ENCODE measurements around the gene CETN3. TPM values are rescaled to one million over a fixed set of nuclear protein-coding genes. Genes with fewer than 3 reads are reported as not detected.

Gene CETN3
- 10 to 100 TPM; 43.7 to 45.9 TPM for total RNA-seq

GRCh38 chr5:90409318-90410177 lies at the start of gene CETN3:
CETN3 (minus strand) TSS chr5:90409756; CDS start chr5:90409661, 95 bp downstream.
- peaks cover 3% of the 10 kb centered on the region for H3K27me3 Mint-ChIP-seq
- H3K4me3 Mint-ChIP-seq, result no peak within 1 kb of the TSS
- peak; percentile 89 for DNase-seq
- no peaks in the 10 kb centered on the region for H3K9me3 Mint-ChIP-seq
- H3K4me1 Mint-ChIP-seq, result peaks cover 19% of the 10 kb centered on the region
- H3K36me3 Mint-ChIP-seq, result peaks cover 20% of the 10 kb centered on the region
- H3K27ac Mint-ChIP-seq, result no peak within 1 kb of the TSS

- H3K4me1 Mint-ChIP-seq, result no peaks in the 10 kb centered on the region
- H3K4me3 Mint-ChIP-seq, result no peak overlapping the region
- no peaks in the 10 kb centered on the region for H3K36me3 Mint-ChIP-seq
- no peak overlapping the region for H3K27ac Mint-ChIP-seq
- H3K27me3 Mint-ChIP-seq, result no peaks in the 10 kb centered on the region
- H3K9me3 Mint-ChIP-seq, result no peaks in the 10 kb centered on the region
- no peak for DNase-seq
Observed at GRCh38 chr5:90446961-90447360, 37.4 kb upstream of the CETN3 start.

GRCh38 chr5:90440644-90441043 lies 31.1 kb upstream of the CETN3 start:
- H3K27me3 Mint-ChIP-seq, result peaks cover 11% of the 10 kb centered on the region
- no peaks in the 10 kb centered on the region for H3K36me3 Mint-ChIP-seq
- H3K27ac Mint-ChIP-seq, result no peak overlapping the region
- no peak overlapping the region for H3K4me3 Mint-ChIP-seq
- peaks cover 7% of the 10 kb centered on the region for H3K4me1 Mint-ChIP-seq
- H3K9me3 Mint-ChIP-seq, result no peaks in the 10 kb centered on the region
- DNase-seq, result no peak

DNA sequence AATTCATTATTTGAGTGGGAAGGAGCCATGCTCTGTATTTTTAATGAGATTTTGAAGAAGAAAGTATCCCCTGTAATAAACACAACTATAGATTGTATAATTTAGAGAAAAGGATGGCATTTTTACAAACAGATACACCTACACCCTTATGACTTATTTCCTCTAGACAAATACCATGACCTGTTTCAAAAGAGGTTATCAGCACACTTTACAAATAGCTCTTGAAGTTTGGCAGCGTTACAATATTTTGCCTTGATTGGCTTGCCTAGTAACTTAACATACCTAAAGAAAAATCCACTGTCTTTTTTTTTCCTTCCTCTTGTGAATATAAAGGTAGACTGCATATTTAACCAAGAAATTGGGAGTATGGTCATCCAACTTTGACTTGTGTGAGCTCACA lies 28.5 kb upstream of the CETN3 start:
- Mint-ChIP-seq H3K27me3 (peaks cover 13% of the 10 kb centered on the region), H3K4me3 (no peak overlapping the region), H3K27ac (no peak overlapping the region), H3K4me1 (peaks cover 7% of the 10 kb centered on the region), H3K9me3 (no peaks in the 10 kb centered on the region), H3K36me3 (no peaks in the 10 kb centered on the region)
- DNase-seq, result no peak

DNA sequence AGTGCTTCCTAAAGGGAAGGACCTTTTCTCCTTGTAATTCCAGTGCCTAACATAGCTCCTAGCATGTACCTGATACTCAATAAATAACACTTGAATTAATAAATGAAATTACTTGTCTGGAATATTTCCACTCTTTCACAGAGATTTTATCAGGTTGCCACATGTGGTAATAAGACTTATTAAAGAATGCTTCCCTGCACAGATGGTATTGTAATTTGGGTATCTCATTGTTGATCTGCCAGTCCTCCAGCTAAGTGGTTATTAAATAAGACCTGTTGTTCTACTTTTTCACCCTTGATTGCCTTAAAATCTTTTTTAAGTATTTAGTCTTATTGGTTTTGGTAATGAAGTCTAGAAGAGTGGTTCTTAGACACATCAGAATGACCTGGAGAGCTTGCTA lies 28.1 kb upstream of the CETN3 start:
- no peak for DNase-seq
- Mint-ChIP-seq H3K4me3 (no peak overlapping the region), H3K4me1 (peaks cover 7% of the 10 kb centered on the region), H3K9me3 (no peaks in the 10 kb centered on the region), H3K27ac (no peak overlapping the region), H3K27me3 (peaks cover 13% of the 10 kb centered on the region), H3K36me3 (no peaks in the 10 kb centered on the region)

DNA sequence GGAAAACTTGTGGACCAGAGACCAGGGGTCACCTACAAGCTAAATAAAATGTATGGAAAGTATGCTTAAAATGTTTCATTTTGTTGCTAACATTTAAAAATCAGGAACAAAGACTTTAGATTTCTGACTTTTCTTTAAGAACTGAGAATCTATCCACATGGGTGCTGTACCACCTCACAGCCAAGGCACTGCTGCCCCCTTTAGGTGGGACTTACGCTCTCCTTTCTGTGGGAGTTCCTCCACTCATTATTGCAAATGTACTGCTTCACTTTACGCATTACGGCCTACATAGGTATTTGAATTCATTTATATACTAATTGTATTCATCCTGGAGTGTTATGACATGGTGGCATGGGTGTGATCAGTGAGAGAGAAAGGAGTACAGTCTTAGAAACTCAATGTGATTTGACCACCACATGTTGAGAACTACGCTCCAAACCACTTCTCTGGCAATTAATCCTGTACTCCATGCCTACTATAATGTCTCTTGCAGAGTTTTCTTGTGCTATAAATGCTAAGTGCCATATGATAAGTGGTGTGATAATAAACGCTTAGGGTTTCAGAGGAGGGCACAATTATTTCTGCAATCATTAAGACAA lies 24.7 kb upstream of the CETN3 start:
- Mint-ChIP-seq H3K27me3 (peaks cover 13% of the 10 kb centered on the region), H3K4me1 (no peaks in the 10 kb centered on the region), H3K27ac (no peak overlapping the region), H3K36me3 (no peaks in the 10 kb centered on the region), H3K4me3 (no peak overlapping the region), H3K9me3 (no peaks in the 10 kb centered on the region)
- DNase-seq, result peak; percentile 50

DNA sequence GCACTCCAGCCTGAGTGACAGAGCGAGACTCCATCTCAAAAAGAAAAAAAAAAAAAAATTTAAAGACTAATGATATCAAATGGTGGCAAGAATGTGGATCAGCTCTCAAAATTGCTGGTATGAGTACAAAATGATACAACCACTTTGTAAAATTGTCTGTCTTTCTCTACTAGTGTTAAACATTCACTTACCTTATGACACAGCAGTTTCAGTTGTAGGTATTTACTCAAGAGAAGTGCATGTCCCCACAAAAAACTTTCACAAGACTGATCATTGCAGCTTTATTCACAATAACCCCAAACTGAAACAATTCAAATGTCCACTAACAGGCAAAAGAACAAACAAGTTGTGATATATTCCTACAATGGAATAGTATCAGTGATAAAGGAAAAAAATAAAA lies 14.7 kb upstream of the CETN3 start:
- H3K9me3 Mint-ChIP-seq, result no peaks in the 10 kb centered on the region
- no peak overlapping the region for H3K27ac Mint-ChIP-seq
- H3K4me3 Mint-ChIP-seq, result no peak overlapping the region
- peaks cover 1% of the 10 kb centered on the region for H3K36me3 Mint-ChIP-seq
- no peak for DNase-seq
- peaks cover 19% of the 10 kb centered on the region for H3K27me3 Mint-ChIP-seq
- no peaks in the 10 kb centered on the region for H3K4me1 Mint-ChIP-seq

DNA sequence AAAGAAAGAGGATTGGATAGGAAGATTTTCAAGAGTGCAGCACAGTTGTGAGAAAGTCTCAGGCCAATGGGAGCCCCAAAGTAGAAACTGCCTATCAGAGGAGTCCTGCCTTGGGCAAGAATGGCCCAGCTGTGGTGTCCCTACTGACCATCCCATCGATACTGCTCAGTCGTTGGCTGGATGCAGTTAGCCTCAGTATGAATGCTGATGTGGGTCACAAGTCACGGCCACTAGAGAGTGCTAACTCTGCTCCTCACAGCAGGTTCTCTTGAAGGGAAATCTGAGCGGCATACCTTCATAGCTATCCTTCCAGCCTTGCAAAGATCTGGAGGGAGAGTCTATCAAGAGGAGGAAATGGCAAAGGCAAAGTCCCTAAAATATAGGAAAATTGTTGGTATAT lies 11.6 kb upstream of the CETN3 start:
- Mint-ChIP-seq H3K27me3 (peaks cover 22% of the 10 kb centered on the region), H3K4me1 (no peaks in the 10 kb centered on the region), H3K36me3 (peaks cover 3% of the 10 kb centered on the region), H3K27ac (no peak overlapping the region), H3K9me3 (no peaks in the 10 kb centered on the region), H3K4me3 (no peak overlapping the region)
- DNase-seq, result no peak

DNA sequence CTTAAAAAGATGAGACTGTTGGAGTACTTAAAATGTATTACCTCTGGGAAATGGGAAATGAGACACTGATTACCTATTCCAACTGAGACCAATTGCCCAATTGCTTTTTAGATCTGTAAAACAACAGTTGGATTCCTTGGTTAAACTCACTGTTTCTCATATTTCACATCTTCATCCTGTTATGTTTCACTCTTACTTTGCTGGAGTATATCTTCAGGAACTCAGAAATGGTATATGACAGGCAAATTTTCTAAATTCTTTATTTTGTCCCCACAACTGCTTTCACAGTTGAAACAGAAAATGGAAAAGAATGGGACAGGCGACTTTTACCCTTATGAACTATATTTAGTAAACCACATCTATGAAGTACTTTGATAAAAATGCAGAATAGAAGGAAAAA lies 8.7 kb upstream of the CETN3 start:
- Mint-ChIP-seq H3K27ac (no peak overlapping the region), H3K4me3 (no peak overlapping the region), H3K36me3 (peaks cover 6% of the 10 kb centered on the region), H3K27me3 (peaks cover 25% of the 10 kb centered on the region), H3K4me1 (no peaks in the 10 kb centered on the region), H3K9me3 (no peaks in the 10 kb centered on the region)
- no peak for DNase-seq

DNA sequence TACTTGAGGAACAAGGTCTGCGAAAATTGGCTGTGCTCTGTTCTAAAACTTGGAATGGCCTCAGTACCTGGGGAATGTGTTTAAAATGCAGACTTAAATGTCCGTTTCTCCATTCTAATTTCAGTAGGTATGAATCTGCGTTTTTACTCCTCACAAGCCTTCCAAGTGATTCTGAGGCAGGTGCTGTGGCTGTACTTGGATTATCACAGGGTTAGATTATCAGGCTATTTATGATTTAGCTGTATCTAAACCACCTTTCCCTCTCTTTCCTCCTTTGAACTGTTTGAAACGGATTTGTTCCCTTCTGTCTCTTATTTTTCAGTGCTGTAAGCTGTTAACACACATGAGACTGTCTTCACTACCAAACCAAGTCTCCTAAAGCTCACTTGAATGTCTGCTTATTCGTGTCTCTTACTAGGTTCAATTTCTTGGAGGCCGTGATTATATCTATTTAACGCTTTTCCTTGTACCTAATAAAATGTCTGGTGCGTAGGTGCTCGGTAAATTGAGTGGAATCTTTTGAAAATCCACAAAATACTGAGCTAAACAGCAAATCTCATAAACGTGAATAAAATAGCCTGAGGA lies 714 bp upstream of the CETN3 start:
- no peak overlapping the region for H3K4me3 Mint-ChIP-seq
- H3K36me3 Mint-ChIP-seq, result peaks cover 17% of the 10 kb centered on the region
- no peaks in the 10 kb centered on the region for H3K9me3 Mint-ChIP-seq
- peaks cover 3% of the 10 kb centered on the region for H3K27me3 Mint-ChIP-seq
- DNase-seq, result no peak
- H3K27ac Mint-ChIP-seq, result no peak overlapping the region
- H3K4me1 Mint-ChIP-seq, result peaks cover 15% of the 10 kb centered on the region

DNA sequence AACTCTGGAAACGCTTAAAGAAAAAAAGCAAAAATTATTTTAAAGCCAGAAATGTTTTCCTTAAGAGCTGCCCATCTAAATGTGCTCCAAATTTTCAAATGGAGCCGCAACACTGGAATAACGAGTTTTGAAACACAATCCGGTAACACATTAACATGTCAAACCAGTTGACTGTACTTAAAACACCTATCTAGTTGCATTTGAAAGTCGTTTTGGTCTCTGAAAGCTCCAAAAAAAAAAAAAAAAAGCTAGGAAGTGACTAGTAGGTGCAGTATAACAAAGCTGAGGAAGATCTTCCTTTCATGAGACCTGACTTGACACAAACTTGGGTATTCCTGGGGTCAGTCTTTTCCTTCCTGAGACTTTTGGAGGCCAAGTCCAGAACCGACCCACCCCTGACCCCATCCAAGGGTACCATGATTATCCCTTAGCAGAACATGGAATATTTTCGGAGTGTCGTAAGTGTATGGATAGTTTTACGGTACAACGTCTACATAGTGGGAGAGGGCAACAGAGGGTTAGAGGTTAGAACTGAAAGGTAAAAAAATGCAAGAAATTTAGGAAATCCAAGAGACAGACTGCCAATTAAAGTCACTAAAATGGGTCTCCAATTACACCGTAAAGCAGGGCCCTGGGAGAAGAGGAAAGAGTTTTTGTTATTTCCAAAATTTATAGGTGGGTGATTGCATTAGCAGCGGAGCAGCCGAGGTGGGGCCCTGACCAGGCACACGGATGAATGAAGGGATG lies 812 bp downstream of the CETN3 start:
- H3K27ac Mint-ChIP-seq, result no peak overlapping the region
- no peak for DNase-seq
- no peaks in the 10 kb centered on the region for H3K27me3 Mint-ChIP-seq
- no peaks in the 10 kb centered on the region for H3K9me3 Mint-ChIP-seq
- no peak overlapping the region for H3K4me3 Mint-ChIP-seq
- H3K4me1 Mint-ChIP-seq, result peaks cover 19% of the 10 kb centered on the region
- peaks cover 22% of the 10 kb centered on the region for H3K36me3 Mint-ChIP-seq

- no peaks in the 10 kb centered on the region for H3K9me3 Mint-ChIP-seq
- H3K27me3 Mint-ChIP-seq, result no peaks in the 10 kb centered on the region
- no peak overlapping the region for H3K27ac Mint-ChIP-seq
- H3K36me3 Mint-ChIP-seq, result peaks cover 19% of the 10 kb centered on the region
- DNase-seq, result no peak
- peaks cover 17% of the 10 kb centered on the region for H3K4me1 Mint-ChIP-seq
- no peak overlapping the region for H3K4me3 Mint-ChIP-seq
Observed at GRCh38 chr5:90406466-90406865, 3.1 kb downstream of the CETN3 start.

DNA sequence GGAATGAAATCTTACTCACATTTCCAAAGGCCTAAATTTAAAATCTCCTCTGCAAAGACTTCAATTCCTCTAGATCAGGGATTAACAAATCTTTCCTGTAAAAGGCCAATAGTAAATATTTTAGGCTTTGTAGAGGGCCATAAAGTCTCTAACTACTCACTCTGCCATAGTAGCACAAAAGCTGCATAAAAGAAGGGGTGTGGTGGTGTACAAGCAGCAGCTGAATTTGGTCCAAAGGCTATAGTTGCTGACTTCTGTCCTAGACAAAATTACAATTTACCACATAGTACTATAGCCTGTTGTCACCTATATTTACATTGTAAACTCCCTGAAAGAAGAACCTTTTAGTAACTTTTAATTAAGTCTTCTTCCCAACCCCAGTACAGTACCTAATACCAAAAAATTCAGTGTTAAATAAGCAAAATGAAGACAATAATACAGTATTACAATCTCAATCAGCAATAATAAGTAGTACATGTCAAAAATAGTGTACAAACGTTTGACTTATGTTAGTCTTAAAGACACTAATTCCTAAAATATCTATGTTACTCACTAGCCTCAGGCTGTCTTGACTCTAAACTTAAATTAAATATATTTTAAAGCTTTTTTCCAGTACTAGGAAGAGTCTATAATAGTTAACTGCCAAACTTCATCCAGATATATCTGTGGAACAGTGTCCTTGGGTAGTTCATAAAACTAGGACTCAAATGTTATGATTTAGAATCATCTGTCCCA lies 6.9 kb downstream of the CETN3 start:
- no peak for DNase-seq
- H3K4me3 Mint-ChIP-seq, result no peak overlapping the region
- no peaks in the 10 kb centered on the region for H3K27me3 Mint-ChIP-seq
- H3K27ac Mint-ChIP-seq, result no peak overlapping the region
- no peaks in the 10 kb centered on the region for H3K9me3 Mint-ChIP-seq
- peaks cover 28% of the 10 kb centered on the region for H3K36me3 Mint-ChIP-seq
- peaks cover 24% of the 10 kb centered on the region for H3K4me1 Mint-ChIP-seq

GRCh38 chr5:90399251-90399650 lies 10.3 kb downstream of the CETN3 start:
- Mint-ChIP-seq H3K36me3 (peaks cover 9% of the 10 kb centered on the region), H3K4me1 (peaks cover 7% of the 10 kb centered on the region), H3K9me3 (no peaks in the 10 kb centered on the region), H3K27ac (no peak overlapping the region), H3K4me3 (no peak overlapping the region), H3K27me3 (no peaks in the 10 kb centered on the region)
- no peak for DNase-seq
